GM12878 (cell line): ENCODE data around the gene PPP3CB. TPM values are rescaled to one million over a fixed set of nuclear protein-coding genes. Genes with fewer than 3 reads are reported as not detected.

Experiments
- ATAC-seq: fragments of 200-7000 bp; cut with Tn5 transposase; 3 replicates; pipeline ENCODE4 v1.9.1; 2020; ENCODE audit warnings: mild to moderate bottlenecking, moderate library complexity
- BruUV-seq: library from RNA; stranded (reverse); fragments of 400-500 nt; replicated peaks from 2 replicates; lab custom pipeline; 2021; lab: Mats Ljungman, UMichigan
- CTCF ChIA-PET: fragments of 300-600 bp; sonication (Branson Sonifier 250); formaldehyde crosslinking; extraction: SDS; loops from one replicate; lab custom pipeline; 2021; ENCODE audit warnings: inconsistent platforms; lab: Yijun Ruan, JAX
- POLR2A ChIA-PET: fragments of 350-600 bp; formaldehyde crosslinking; extraction: SDS; loops from one replicate; lab custom pipeline; 2021; ENCODE audit warnings: inconsistent platforms; lab: Charles Lee
- RAD21 ChIA-PET: fragments of 300-600 bp; sonication (Branson Sonifier 250); formaldehyde crosslinking; loops from one replicate; lab custom pipeline; 2023; ENCODE audit warnings: antibody characterized with exemption; ENCODE audit not compliant: unreplicated experiment; lab: Charles Lee
- SMC1A ChIA-PET: fragments of 300-600 bp; sonication (Branson Sonifier 250); formaldehyde crosslinking; loops from one replicate; lab custom pipeline; 2023; ENCODE audit not compliant: unreplicated experiment, uncharacterized antibody; lab: Charles Lee
- DNase-seq: peaks from one replicate; pipeline ENCODE4 v3.0.0-alpha.2; 2011; ENCODE audit warnings: low read depth, low spot score
- FAIRE-seq: peaks from 3 replicates; lab custom pipeline; 2011; peaks lifted over from hg19 to GRCh38; lab: Jason Lieb, UNC
- H2AFZ ChIP-seq: 2 replicates; pipeline ENCODE4 v1.6.0; 2011; ENCODE audit warnings: low read depth, low read length, control low read depth; ENCODE audit not compliant: control insufficient read depth
- H3K27ac ChIP-seq: 2 replicates; pipeline ENCODE4 v1.5.1; 2011; ENCODE audit warnings: control low read depth; ENCODE audit not compliant: control insufficient read depth, insufficient read depth
- H3K27me3 ChIP-seq, 2 experiments: replicated peaks in 1 of 2; 2 replicates each; pipeline versions ENCODE4 v1.6.0 to v1.6.1; 2011; ENCODE audit warnings: low read length in 1 of 2; ENCODE audit not compliant: control insufficient read depth in 2 of 2, insufficient read depth in 2 of 2
- H3K36me3 ChIP-seq, 2 experiments: 2 replicates each; pipeline ENCODE4 v1.5.1; 2011; ENCODE audit warnings: low read length in 1 of 2; ENCODE audit not compliant: control insufficient read depth in 2 of 2, insufficient read depth in 2 of 2
- H3K4me1 ChIP-seq: 2 replicates; pipeline ENCODE4 v1.6.1; 2011; ENCODE audit warnings: mild to moderate bottlenecking, low read length, moderate library complexity, mixed read lengths; ENCODE audit not compliant: control insufficient read depth, insufficient read depth
- H3K4me2 ChIP-seq: 2 replicates; pipeline ENCODE4 v1.6.0; 2011; ENCODE audit warnings: control low read depth; ENCODE audit not compliant: control insufficient read depth, insufficient read depth
- H3K4me3 ChIP-seq: fragments of 200-600 bp; sonication (generic); 2 replicates; pipeline ENCODE4 v1.5.1; 2016
- H3K79me2 ChIP-seq: 2 replicates; pipeline ENCODE4 v1.6.0; 2011; ENCODE audit warnings: low read length; ENCODE audit not compliant: control insufficient read depth, insufficient read depth
- H3K9ac ChIP-seq: 2 replicates; pipeline ENCODE4 v1.8.0; 2011; ENCODE audit warnings: low read length, control low read depth, mixed read lengths; ENCODE audit not compliant: control insufficient read depth, insufficient read depth
- H3K9me3 ChIP-seq: replicated peaks from 3 replicates; pipeline ENCODE4 v1.5.1; 2011; ENCODE audit warnings: mild to moderate bottlenecking, low read length; ENCODE audit not compliant: control insufficient read depth, insufficient read depth
- H4K20me1 ChIP-seq: 2 replicates; pipeline ENCODE4 v1.6.0; 2011; ENCODE audit not compliant: control insufficient read depth, insufficient read depth
- IRF5 ChIP-seq: fragments of 450-650 bp; IDR thresholded peaks from 2 replicates; pipeline ENCODE4 v1.6.1; 2017; ENCODE audit warnings: borderline replicate concordance
- NR2C1 ChIP-seq: fragments of 450-650 bp; IDR thresholded peaks from 2 replicates; pipeline ENCODE4 v1.6.1; 2017; ENCODE audit warnings: antibody characterized with exemption, mild to moderate bottlenecking, moderate library complexity
- WGBS: methylation state at CpG from one replicate; pipeline ENCODE4 v1.1.6; 2016; ENCODE audit warnings: low lambda C conversion rate; ENCODE audit not compliant: insufficient replicate concordance, insufficient coverage; ENCODE audit errors: missing lambda C conversion rate; 5-methylcytosine and 5-hydroxymethylcytosine counted together
- in situ Hi-C: fragments of 300-500 bp; cut with MboI; formaldehyde crosslinking; loops from 9 replicates; pipeline ENCODE4 v1.14.3; 2018; ENCODE audit warnings: mixed read lengths
- intact Hi-C: fragments of 100-400 bp; cut with micrococcal nuclease; formaldehyde crosslinking; loops from one replicate; pipeline ENCODE4 v1.14.2; 2022; ENCODE audit not compliant: unreplicated experiment
- polyA plus RNA-seq, 11 experiments: library from polyadenylated mRNA; depleted of rRNA in 4 of 11; unstranded in 6 of 11; stranded (reverse) in 5 of 11; fragments of >200 nt; fragmentation: Nextera tagmentation in 4 of 11; fragmentation: Illumina TruSeq in 1 of 11; extraction: Ambion mirVana in 4 of 11; extraction: Trizol in 1 of 11; gene quantifications; 1 replicate in 1 of 11; 2 replicates in 10 of 11; pipeline versions ENCODE4 v1.2.1 to v1.2.3, GENCODE V29; 2011 to 2016; ENCODE audit warnings: inconsistent platforms in 2 of 11, missing spikeins in 2 of 11, low read depth in 1 of 11
- total RNA-seq, 4 experiments: library from RNA; depleted of rRNA in 3 of 4; stranded (reverse); fragments of >200 nt in 3 of 4; fragmentation: Illumina TruSeq in 1 of 4; extraction: Trizol in 1 of 4; gene quantifications; 2 replicates each; pipeline versions ENCODE4 v1.2.1 to v1.2.3, GENCODE V29; 2013 to 2021

PPP3CB gene
- total and polyA plus RNA-seq, 10 of the 15 experiments (the other 5 are each of a cell fraction or from before 2014, with no cell fraction given): 11.4 to 46.4 (median 19.3) TPM

- no peak for TF ChIP-seq IRF5
Measured at GRCh38 chr10:73501651-73502050, 5.8 kb upstream of the PPP3CB start (continued).

- SMC1A ChIA-PET: interaction anchor here (1.6 kb wide), 1 partner anchor 30 kb away, joined by 5 read pairs; no protein-coding TSS in a partner anchor
- CTCF ChIA-PET: no interaction called here
- no peak overlapping the region for H3K9ac ChIP-seq
- H3K27ac ChIP-seq: no peak overlapping the region
- peaks cover 33% of the 10 kb centered on the region for H3K79me2 ChIP-seq
- intact Hi-C loops: loop anchor here (5.0 kb wide), 1 partner anchor 245 kb away; the partner anchor contains the start of gene MRPS16
- H2AFZ ChIP-seq: no peak overlapping the region
- RAD21 ChIA-PET: no interaction called here
- POLR2A ChIA-PET: interaction anchor here (1.0 kb wide), 1 partner anchor 8 kb away, joined by 3 read pairs; no protein-coding TSS in a partner anchor
- no peaks in the 10 kb centered on the region; a peak in 1 of 4 replicates for H3K36me3 ChIP-seq
- BruUV-seq: no TSS peak
- in situ Hi-C loops: no loop called here
- H3K4me2 ChIP-seq: no peak overlapping the region
- WGBS: 80% methylated on average over 2 of the region's 2 CpGs
- no peak for TF ChIP-seq NR2C1
- H4K20me1 ChIP-seq: no peaks in the 10 kb centered on the region
- DNase-seq: no peak
- H3K9me3 ChIP-seq: no peaks in the 10 kb centered on the region
- H3K4me3 ChIP-seq: no peak overlapping the region
- no peaks in the 10 kb centered on the region for H3K27me3 ChIP-seq
- no peak for ATAC-seq
- H3K4me1 ChIP-seq: peaks cover 19% of the 10 kb centered on the region
- no peak for FAIRE-seq
Measured at GRCh38 chr10:73497623-73498022, 1.8 kb upstream of the PPP3CB start.
